ENCODE results near the gene C17orf114.

GRCh38 chr17:4823373-4824089, 21.4 kb upstream of the C17orf114 start:
- TF ChIP-seq, protein P1, sequence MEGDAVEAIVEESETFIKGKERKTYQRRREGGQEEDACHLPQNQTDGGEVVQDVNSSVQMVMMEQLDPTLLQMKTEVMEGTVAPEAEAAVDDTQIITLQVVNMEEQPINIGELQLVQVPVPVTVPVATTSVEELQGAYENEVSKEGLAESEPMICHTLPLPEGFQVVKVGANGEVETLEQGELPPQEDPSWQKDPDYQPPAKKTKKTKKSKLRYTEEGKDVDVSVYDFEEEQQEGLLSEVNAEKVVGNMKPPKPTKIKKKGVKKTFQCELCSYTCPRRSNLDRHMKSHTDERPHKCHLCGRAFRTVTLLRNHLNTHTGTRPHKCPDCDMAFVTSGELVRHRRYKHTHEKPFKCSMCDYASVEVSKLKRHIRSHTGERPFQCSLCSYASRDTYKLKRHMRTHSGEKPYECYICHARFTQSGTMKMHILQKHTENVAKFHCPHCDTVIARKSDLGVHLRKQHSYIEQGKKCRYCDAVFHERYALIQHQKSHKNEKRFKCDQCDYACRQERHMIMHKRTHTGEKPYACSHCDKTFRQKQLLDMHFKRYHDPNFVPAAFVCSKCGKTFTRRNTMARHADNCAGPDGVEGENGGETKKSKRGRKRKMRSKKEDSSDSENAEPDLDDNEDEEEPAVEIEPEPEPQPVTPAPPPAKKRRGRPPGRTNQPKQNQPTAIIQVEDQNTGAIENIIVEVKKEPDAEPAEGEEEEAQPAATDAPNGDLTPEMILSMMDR (IDR thresholded peaks at IDR 0.05; ENCODE audit: low read length), result no peak
- TF ChIP-seq EZH2phosphoT487 (IDR thresholded peaks at IDR 0.05; ENCODE audit: low read length), result no peak
- no peak for TF ChIP-seq EZH2 (optimal IDR thresholded peaks at IDR 0.05; ENCODE audit: low read depth, low read length)

All from MM.1S (cell line).